ENCODE data around the gene POLR2A.

Gene POLR2A

GRCh38 chr17:7544911-7545310 lies 60.7 kb downstream of the POLR2A start:
- no peak overlapping the region for H3K27ac ChIP-seq (ENCODE audit: low read length)
- H3K36me3 ChIP-seq (ENCODE audit: insufficient read depth, low read length): no peaks in the 10 kb centered on the region
- H3K4me1 ChIP-seq (ENCODE audit: insufficient read depth, low read length): peaks cover 17% of the 10 kb centered on the region
- ATAC-seq (ENCODE audit: insufficient read depth, low read depth) (no peak), DNase-seq (no peak)
- no peak overlapping the region for H3K4me2 ChIP-seq (ENCODE audit: insufficient read depth, low read length)
- H3K9ac ChIP-seq (ENCODE audit: low read depth, low read length): no peak overlapping the region
- H3K79me2 ChIP-seq (ENCODE audit: insufficient read depth, low read length): no peaks in the 10 kb centered on the region
- H3K9me3 ChIP-seq (ENCODE audit: insufficient read depth, low read length, severe bottlenecking): no peaks in the 10 kb centered on the region
- H3K4me3 ChIP-seq (ENCODE audit: low read depth in 1 of 2, low read length in 2 of 2): no peak overlapping the region
- no peak for TF ChIP-seq EZH2 (IDR thresholded peaks at IDR 0.05; ENCODE audit: borderline replicate concordance, low read depth, low read length, severe bottlenecking)
- TF ChIP-seq, protein P1, sequence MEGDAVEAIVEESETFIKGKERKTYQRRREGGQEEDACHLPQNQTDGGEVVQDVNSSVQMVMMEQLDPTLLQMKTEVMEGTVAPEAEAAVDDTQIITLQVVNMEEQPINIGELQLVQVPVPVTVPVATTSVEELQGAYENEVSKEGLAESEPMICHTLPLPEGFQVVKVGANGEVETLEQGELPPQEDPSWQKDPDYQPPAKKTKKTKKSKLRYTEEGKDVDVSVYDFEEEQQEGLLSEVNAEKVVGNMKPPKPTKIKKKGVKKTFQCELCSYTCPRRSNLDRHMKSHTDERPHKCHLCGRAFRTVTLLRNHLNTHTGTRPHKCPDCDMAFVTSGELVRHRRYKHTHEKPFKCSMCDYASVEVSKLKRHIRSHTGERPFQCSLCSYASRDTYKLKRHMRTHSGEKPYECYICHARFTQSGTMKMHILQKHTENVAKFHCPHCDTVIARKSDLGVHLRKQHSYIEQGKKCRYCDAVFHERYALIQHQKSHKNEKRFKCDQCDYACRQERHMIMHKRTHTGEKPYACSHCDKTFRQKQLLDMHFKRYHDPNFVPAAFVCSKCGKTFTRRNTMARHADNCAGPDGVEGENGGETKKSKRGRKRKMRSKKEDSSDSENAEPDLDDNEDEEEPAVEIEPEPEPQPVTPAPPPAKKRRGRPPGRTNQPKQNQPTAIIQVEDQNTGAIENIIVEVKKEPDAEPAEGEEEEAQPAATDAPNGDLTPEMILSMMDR (IDR thresholded peaks at IDR 0.05; ENCODE audit: borderline replicate concordance, extremely low read depth, low read length, poor library complexity, severe bottlenecking): no peak
- H3K27me3 ChIP-seq (ENCODE audit: insufficient read depth, low read length, poor library complexity): peaks cover 5% of the 10 kb centered on the region
- H4K20me1 ChIP-seq (ENCODE audit: insufficient read depth, low read length): no peaks in the 10 kb centered on the region
- no peak overlapping the region for H2AFZ ChIP-seq (ENCODE audit: low read depth, low read length)

DNA sequence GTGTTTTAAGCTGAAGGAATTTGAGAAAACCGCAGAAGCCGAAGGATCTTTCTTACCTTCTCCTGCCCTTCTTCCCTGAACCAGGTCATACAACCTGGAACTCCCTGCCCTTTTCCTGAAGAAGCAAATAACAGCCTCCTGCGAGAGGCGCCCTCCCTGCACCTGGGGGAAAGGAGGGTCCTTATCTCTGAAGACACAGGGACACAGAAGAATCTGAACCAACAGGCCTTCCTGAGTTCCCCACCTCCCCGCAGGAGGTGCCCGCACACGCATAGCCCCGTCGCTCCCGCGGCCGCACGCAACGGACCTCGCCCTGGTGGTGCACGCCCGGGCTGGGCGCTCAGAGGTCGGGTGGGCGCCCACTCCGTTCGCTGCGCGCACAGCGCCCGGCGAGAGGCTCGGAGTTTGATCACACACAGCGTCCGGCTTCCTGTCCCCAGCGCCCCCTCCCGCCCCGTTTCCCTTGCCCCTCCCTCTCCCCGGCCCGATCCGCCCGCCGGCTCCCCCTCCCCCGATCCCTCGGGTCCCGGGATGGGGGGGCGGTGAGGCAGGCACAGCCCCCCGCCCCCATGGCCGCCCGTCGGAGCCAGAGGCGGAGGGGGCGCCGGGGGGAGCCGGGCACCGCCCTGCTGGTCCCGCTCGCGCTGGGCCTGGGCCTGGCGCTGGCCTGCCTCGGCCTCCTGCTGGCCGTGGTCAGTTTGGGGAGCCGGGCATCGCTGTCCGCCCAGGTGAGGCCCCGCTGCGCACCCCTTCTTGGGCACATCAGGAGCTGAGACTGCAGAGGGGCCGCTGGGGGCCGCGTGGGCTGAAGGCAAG lies 64.6 kb downstream of the POLR2A start, which contains the start of gene TNFSF12:
Gene TNFSF12, plus strand, starts transcription at position 474 of the 816 bp plus-strand sequence. Its CDS starts 96 bp downstream, at position 570.
- ATAC-seq (ENCODE audit: insufficient read depth, low read depth) (peak; percentile 31; the same call in 2 of the 3 replicates), DNase-seq (peak; percentile 54)
- Histone ChIP-seq H3K4me2 (ENCODE audit: insufficient read depth, low read length) (peak within 1 kb of the TSS; percentile 73), H3K79me2 (ENCODE audit: insufficient read depth, low read length) (no peaks in the 10 kb centered on the region), H3K27me3 (ENCODE audit: insufficient read depth, low read length, poor library complexity) (peaks cover 5% of the 10 kb centered on the region), H2AFZ (ENCODE audit: low read depth, low read length) (peak within 1 kb of the TSS; percentile 78), H3K9ac (ENCODE audit: low read depth, low read length) (peak within 1 kb of the TSS; percentile 60), H3K4me3 (ENCODE audit: low read depth in 1 of 2, low read length in 2 of 2) (peak within 1 kb of the TSS; percentile 16 to 61; a peak in 3 of 4 replicates), H4K20me1 (ENCODE audit: insufficient read depth, low read length) (no peaks in the 10 kb centered on the region), H3K4me1 (ENCODE audit: insufficient read depth, low read length) (peaks cover 49% of the 10 kb centered on the region), H3K36me3 (ENCODE audit: insufficient read depth, low read length) (no peaks in the 10 kb centered on the region), H3K27ac (ENCODE audit: low read length) (peak within 1 kb of the TSS; percentile 51), H3K9me3 (ENCODE audit: insufficient read depth, low read length, severe bottlenecking) (no peaks in the 10 kb centered on the region)
- no peak for TF ChIP-seq EZH2 (IDR thresholded peaks at IDR 0.05; ENCODE audit: borderline replicate concordance, low read depth, low read length, severe bottlenecking)
- TF ChIP-seq, protein P1 (IDR thresholded peaks at IDR 0.05; ENCODE audit: borderline replicate concordance, extremely low read depth, low read length, poor library complexity, severe bottlenecking): no peak
